Renal pelvis (tissue), 12 donors: ENCODE results near the gene GNB2. TPM values are rescaled to one million over a fixed set of nuclear protein-coding genes. Genes with fewer than 3 reads are reported as not detected.

Source experiments
- DNase-seq: peaks from one replicate; pipeline ENCODE4 v3.0.0-alpha.2; 2013
- long read RNA-seq, 16 experiments: transcript quantifications; one replicate each; lab custom pipeline, GENCODE V29; 2026
- polyA plus RNA-seq, 3 donors: library from polyadenylated mRNA; unstranded; fragments of 120-200 nt; gene quantifications; one replicate each; pipeline ENCODE4 v1.2.1, GENCODE V29; 2013; ENCODE audit not compliant: insufficient read length in 3 of 3

Gene GNB2
- 100 to 1,000 TPM; 195 to 236 (median 231) TPM for polyA plus RNA-seq
- long read RNA-seq, donor 1, transcript GNB2-202 (9 exons, 1,524 nt): minor isoform, 11 of 79 reads
- long read RNA-seq, donor 1, transcript GNB2-201 (10 exons, 1,878 nt): major isoform, 68 of 79 reads
- long read RNA-seq, donor 1, partial matches to known transcripts: 0 of 79 reads
- long read RNA-seq, donor 1, other reads (novel, unspliced or antisense): 0 of 79 reads
- long read RNA-seq, donor 2, transcript GNB2-201 (10 exons, 1,878 nt): major isoform, 116 of 130 reads
- long read RNA-seq, donor 2, transcript GNB2-202 (9 exons, 1,524 nt): minor isoform, 7 of 130 reads
- long read RNA-seq, donor 2, partial matches to known transcripts: 6 of 130 reads
- long read RNA-seq, donor 2, other reads (novel, unspliced or antisense): 0 of 130 reads
- long read RNA-seq, donor 3, transcript GNB2-201 (10 exons, 1,878 nt): major isoform, 87 of 116 reads
- long read RNA-seq, donor 3, transcript GNB2-202 (9 exons, 1,524 nt): minor isoform, 6 of 116 reads
- long read RNA-seq, donor 3, partial matches to known transcripts: 23 of 116 reads
- long read RNA-seq, donor 3, other reads (novel, unspliced or antisense): 0 of 116 reads
- long read RNA-seq, donor 4, transcript GNB2-202 (9 exons, 1,524 nt): minor isoform, 18 of 109 reads
- long read RNA-seq, donor 4, transcript GNB2-201 (10 exons, 1,878 nt): major isoform, 88 of 109 reads
- long read RNA-seq, donor 4, partial matches to known transcripts: 0 of 109 reads
- long read RNA-seq, donor 4, other reads (novel, unspliced or antisense): 0 of 109 reads
- long read RNA-seq, donor 5, transcript GNB2-201 (10 exons, 1,878 nt): major isoform, 53 of 56 reads
- long read RNA-seq, donor 5, partial matches to known transcripts: 0 of 56 reads
- long read RNA-seq, donor 5, other reads (novel, unspliced or antisense): 0 of 56 reads
- long read RNA-seq, donor 6, transcript GNB2-202 (9 exons, 1,524 nt): minor isoform, 8 of 83 reads
- long read RNA-seq, donor 6, transcript GNB2-201 (10 exons, 1,878 nt): major isoform, 57 of 83 reads
- long read RNA-seq, donor 6, partial matches to known transcripts: 18 of 83 reads
- long read RNA-seq, donor 6, other reads (novel, unspliced or antisense): 0 of 83 reads
- long read RNA-seq, donor 7, transcript GNB2-201 (10 exons, 1,878 nt): major isoform, 138 of 156 reads
- long read RNA-seq, donor 7, transcript GNB2-202 (9 exons, 1,524 nt): minor isoform, 10 of 156 reads
- long read RNA-seq, donor 7, partial matches to known transcripts: 0 of 156 reads
- long read RNA-seq, donor 7, other reads (novel, unspliced or antisense): 5 of 156 reads
- long read RNA-seq, donor 8, transcript GNB2-201 (10 exons, 1,878 nt): major isoform, 47 of 50 reads
- long read RNA-seq, donor 8, partial matches to known transcripts: 0 of 50 reads
- long read RNA-seq, donor 8, other reads (novel, unspliced or antisense): 0 of 50 reads
- long read RNA-seq, donor 9, transcript GNB2-202 (9 exons, 1,524 nt): minor isoform, 12 of 157 reads
- long read RNA-seq, donor 9, transcript GNB2-201 (10 exons, 1,878 nt): major isoform, 134 of 157 reads
- long read RNA-seq, donor 9, partial matches to known transcripts: 11 of 157 reads
- long read RNA-seq, donor 9, other reads (novel, unspliced or antisense): 0 of 157 reads
- long read RNA-seq, donor 10, transcript GNB2-202 (9 exons, 1,524 nt): minor isoform, 5 of 73 reads
- long read RNA-seq, donor 10, transcript GNB2-201 (10 exons, 1,878 nt): major isoform, 60 of 73 reads
- long read RNA-seq, donor 10, partial matches to known transcripts: 7 of 73 reads
- long read RNA-seq, donor 10, other reads (novel, unspliced or antisense): 0 of 73 reads
- long read RNA-seq, donor 11, transcript GNB2-202 (9 exons, 1,524 nt): minor isoform, 11 of 91 reads
- long read RNA-seq, donor 11, transcript GNB2-201 (10 exons, 1,878 nt): major isoform, 70 of 91 reads
- long read RNA-seq, donor 11, partial matches to known transcripts: 8 of 91 reads
- long read RNA-seq, donor 11, other reads (novel, unspliced or antisense): 0 of 91 reads
- long read RNA-seq, donor 12, transcript GNB2-202 (9 exons, 1,524 nt): minor isoform, 6 of 117 reads
- long read RNA-seq, donor 12, transcript GNB2-201 (10 exons, 1,878 nt): major isoform, 110 of 117 reads
- long read RNA-seq, donor 12, partial matches to known transcripts: 0 of 117 reads
- long read RNA-seq, donor 12, other reads (novel, unspliced or antisense): 0 of 117 reads
- long read RNA-seq, donor 13, transcript GNB2-201 (10 exons, 1,878 nt): major isoform, 31 of 34 reads
- long read RNA-seq, donor 13, partial matches to known transcripts: 0 of 34 reads
- long read RNA-seq, donor 13, other reads (novel, unspliced or antisense): 0 of 34 reads
- long read RNA-seq, donor 14, transcript GNB2-202 (9 exons, 1,524 nt): minor isoform, 18 of 215 reads
- long read RNA-seq, donor 14, transcript GNB2-201 (10 exons, 1,878 nt): major isoform, 158 of 215 reads
- long read RNA-seq, donor 14, partial matches to known transcripts: 30 of 215 reads
- long read RNA-seq, donor 14, other reads (novel, unspliced or antisense): 7 of 215 reads
- long read RNA-seq, donor 15, transcript GNB2-201 (10 exons, 1,878 nt): major isoform, 85 of 116 reads
- long read RNA-seq, donor 15, transcript GNB2-202 (9 exons, 1,524 nt): minor isoform, 18 of 116 reads
- long read RNA-seq, donor 15, partial matches to known transcripts: 11 of 116 reads
- long read RNA-seq, donor 15, other reads (novel, unspliced or antisense): 0 of 116 reads
- long read RNA-seq, donor 16, transcript GNB2-201 (10 exons, 1,878 nt): major isoform, 110 of 126 reads
- long read RNA-seq, donor 16, transcript GNB2-202 (9 exons, 1,524 nt): minor isoform, 8 of 126 reads
- long read RNA-seq, donor 16, partial matches to known transcripts: 7 of 126 reads
- long read RNA-seq, donor 16, other reads (novel, unspliced or antisense): 0 of 126 reads

DNA sequence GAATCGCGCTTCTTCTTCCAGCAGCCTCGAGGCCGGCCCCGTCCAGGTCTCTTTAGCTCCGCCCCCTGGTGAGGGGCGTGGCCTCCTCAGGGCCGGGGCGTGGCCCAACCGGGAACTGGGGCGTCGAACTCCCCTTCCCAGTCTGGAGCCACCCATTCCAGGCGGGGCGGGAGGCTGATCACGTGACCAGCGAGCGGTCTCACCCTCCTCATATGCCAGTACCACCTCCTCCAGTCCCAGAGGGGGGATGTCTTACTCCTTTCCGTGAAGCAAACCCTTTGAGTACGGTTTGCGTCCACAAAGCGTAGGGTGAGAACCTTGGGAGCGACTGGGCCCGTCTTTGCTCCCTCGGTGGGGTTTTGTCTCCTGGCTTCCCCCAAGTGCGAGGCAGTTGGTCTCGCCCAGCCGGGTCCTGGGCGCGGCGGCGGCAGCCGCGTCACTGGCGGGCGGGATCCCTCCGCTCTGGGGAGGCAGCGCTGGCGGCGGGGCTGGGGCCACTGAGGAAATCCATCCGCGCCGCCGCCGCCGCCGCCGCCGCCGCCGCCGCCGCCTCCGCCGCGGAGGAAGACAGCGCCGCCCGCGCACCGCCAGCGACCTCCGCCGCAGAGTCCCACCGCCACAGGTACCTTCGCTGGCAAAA lies at the start of gene GNB2:
GNB2 (plus strand) TSS at position 439 of the 640 bp plus-strand sequence. CDS start 2,526 bp downstream, outside the sequence.
- peak; percentile 98 for DNase-seq

DNA sequence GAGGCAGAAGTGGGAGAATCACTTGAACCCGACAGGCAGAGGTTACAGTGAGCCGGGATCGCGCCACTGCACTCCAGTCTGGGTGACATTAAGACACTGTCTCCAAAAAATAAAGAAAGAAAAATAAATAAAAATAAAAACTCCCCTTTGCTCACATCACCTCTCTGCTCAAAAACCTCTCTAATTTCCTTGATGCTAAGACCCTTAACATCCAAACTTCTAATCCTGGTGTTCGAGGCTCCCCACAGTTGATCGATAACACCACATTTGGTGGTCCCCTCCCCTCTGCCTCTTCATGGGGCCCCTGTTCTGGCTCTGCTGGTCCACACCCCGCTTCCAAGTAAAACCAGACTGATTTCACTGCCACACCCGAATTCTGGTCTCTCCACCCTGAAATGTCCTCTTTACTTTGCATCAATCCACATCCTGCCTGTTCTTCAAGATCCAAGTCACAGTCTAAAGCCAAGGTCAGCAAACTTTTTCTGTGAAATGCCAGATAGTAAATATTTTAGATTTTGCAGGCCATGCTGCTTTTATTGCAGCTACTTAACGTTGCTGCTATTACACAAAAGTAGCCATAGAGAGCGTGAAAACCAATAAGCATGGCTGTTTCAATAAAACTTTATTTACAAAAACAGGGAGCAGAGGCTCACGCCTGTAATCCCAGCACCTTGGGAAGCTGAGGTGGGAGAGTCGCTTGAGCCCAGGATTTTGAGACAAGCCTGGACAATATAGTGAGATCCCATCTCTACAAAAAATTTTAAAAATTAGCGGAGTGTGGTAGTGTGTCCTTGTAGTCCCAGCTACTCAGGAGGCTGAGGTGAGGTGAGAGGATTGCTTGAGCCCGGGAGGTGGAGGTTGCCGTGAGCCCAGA lies 49.4 kb upstream of the GNB2 start:
- no peak for DNase-seq

DNA sequence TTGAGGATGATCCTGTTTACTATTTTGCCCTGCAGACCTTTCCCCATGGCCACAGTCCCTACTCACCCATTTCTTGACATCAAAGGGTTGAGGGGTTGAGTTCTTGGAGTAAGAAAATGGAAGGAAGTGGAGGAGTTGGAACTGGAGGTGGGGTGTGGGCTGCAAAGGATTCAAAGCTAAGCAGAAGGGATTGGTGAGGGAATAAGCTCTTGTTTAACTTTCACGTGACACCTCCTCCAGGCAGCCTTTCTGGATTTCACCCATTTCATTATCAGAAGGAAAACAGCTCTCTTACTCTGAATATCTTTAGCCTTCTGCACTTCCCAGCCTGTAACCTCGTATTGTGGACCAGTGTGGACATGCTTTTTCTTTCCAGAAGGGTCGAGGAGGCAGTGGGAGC lies 47.5 kb upstream of the GNB2 start:
- DNase-seq: no peak

DNA sequence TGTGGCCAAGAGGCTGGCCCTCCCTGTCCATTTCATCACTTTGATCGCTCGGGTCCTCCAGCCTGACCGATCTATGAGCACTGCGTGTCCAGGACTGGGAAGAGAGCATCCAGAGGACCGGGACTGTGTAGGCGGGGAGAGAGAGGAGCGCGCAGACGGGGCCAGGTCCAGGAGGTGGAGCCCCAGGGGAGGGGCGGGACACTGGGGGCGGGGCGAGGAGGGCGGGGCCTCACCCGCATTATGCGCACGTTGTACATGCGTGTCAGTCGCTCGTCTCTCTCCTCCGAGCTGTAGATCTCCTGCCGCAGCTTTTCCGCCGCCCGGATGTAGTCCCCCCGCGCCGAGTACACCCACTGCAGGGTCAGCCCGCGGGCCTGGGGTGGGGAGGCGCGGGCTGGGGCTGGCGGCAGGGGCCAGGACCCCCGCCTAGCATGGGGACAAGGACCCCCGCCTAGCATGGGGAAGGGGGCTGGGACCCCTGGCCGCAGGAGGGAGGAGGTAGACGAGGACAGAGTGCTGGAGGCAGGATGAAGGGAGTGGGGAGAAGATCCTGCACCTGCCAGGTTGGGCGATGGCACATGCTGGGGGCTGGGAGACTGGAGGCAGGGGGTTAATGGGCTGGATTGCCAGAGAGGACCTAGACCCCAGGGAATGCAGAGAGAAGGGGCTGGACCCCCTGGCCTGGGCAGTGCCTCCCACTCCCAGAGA lies 46.9 kb upstream of the GNB2 start:
- no peak for DNase-seq

DNA sequence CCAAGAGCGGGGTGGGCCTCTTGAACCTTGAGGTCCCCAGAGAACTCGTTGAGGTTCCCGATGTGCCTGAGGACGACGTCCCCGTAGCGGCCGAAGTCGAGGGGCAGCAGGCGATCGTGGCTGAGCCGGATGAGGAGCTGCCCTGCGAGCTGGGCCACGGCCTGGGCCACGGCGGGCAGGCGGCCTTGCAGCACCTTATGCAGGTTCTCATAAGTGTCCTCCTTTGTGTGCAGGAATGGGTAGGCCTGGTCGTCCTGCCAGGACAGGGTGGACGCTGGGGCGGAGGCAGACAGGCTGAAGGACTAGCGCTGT lies 46.3 kb upstream of the GNB2 start:
- no peak for DNase-seq

DNA sequence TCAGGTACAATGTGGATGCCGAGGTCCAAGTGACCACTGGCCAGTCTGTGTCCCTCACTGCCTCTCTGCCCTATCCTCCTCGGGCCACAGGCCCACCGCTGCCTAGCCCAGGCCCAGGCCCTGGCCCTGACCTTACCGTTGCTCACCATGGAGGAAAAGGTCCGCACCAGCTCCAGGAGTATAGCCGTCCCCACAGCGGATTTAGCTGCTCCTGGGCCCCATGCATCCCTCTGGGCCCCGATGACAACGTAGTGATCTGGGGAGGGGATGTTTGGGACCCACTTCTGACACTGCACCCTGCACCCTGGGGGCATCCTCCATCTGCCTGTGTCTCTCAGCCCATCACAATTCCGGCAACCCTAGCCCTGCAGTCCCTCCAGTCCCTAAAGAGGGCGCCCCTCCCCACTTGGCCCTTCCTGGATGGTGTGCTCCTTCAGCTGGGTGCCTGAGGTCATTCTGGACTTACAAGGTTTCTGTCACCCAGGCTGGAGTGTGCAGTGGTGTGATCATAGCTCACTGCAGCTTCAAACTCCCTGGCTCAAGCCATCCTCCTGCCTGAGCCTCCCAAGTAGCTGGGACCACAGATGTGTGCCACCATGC lies 44.3 kb upstream of the GNB2 start:
- DNase-seq: no peak

DNA sequence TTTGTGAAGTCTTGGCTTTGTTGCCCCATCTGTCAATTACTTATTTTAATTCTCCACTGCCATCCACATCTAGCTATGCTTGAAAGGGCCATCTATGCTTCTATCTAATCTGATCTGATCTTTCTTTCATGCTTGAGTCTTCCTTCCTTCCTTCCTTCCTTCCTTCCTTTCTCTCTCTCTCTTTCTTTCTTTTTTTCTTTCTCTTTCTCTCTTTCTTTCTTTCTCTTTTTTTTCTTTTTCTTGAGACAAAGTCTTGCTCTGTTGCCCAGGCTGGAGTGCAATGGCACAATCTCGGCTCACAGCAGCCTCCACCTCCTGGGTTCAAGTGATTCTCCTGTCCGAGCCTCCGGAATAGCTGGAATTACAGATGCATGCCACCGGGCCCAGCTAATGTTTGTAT lies 43.5 kb upstream of the GNB2 start:
- DNase-seq: no peak

DNA sequence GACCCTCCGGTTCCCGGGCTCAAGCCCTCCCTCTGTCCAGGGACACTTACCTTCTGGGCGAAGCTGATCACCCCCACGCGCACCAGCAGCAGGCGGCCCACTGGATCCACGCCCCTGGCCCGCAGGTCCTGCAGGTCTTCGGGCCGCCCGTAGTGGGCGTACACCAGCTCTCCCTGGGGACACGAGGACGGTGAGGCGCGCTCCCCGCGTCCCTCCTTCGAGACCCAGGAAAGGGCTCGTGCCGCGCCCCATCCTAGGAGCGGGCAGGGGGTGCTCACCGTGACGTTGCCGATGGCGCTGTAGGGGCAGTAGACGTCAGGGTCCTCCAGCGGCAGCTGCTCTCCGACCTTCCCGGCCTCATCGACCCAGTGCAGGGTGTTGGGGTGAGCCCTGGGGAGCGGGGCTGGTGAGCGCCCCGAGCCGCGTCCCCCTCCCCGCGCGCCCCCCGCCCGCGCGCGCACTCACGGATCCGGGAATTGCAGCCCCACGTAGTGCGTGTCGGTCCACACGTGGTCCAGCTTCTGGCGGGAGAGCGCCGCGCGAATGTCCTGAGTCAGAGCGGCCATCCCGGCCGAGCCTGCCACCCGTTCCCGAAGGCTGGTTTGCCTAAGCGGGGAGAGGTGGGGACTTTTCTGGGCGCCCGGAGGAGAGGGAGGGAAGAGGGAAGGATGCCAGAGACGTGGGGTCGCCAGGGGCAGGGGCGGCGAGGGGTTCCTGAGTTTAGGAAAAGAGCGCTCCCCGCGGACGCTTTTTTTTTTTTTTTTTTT lies 40.4 kb upstream of the GNB2 start:
- DNase-seq: peak; percentile 42

DNA sequence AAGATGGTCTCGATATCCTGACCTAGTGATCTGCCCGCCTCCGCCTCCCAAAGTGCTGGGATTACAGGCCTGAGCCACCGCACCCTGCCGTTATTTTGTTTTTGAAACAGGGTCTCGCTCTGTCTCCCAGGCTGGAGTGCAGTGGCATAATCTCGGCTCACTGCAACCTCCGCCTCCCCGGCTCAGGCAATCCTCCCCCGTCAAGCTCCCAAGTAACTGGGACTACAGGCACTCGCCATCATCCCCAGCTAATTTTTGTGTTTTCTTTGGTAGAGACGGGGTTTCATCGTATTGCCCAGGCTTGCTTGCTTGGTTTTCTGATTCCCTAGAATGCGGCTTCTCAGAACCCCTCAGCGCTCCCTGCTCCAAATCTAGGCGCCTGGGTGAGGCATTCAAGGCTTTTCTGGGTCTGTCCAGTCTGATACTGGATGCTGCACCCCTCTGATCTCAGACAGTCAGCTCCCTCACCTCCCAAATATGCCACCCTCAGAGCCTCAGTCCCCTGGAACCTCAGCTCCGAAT lies 33.5 kb upstream of the GNB2 start:
- DNase-seq: no peak

DNA sequence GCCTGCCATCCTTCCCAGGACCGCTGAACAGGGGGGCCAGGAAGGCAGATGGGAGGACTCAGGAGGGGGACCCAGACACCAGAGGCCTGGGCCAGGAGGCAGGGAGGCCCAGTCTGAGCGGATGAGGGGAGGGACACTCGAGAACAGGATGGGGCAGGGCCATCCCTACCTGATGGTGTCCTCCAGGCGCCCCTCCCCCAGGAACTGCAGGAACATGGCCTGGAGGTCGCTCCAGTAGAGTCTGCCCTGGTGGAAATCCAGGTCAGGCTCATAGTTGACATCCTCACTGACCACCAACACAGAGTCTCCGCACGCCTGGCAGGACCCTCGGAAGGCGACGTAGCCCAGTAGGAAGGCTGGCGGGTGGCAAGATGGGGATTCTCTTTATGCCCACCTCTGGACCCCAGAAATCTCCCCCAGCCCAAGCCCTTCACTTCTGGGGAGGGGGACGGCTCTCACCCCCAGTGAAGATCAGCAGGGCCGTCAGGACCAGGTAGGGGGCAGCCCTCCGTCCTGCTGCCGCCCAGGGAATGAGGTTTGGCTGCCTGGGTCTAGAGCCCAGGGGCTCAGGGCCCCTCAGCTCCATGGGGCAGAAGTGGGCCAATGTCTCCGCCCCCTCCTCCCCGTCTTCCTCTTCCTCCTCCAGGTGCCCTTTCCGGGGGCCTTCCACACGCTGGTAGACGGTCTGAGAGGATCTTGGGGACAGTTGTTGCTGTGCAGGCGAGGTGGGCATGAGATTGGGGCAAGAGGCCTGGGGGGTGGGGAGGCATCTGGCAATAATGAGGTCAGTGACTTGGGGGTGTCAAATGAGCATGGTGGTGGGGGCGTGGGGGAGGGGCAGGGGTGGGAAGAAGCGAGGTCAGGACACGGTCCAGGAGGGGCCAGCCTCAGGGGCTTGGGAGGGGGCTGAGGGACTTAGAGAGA lies 32.8 kb upstream of the GNB2 start:
- no peak for DNase-seq

DNA sequence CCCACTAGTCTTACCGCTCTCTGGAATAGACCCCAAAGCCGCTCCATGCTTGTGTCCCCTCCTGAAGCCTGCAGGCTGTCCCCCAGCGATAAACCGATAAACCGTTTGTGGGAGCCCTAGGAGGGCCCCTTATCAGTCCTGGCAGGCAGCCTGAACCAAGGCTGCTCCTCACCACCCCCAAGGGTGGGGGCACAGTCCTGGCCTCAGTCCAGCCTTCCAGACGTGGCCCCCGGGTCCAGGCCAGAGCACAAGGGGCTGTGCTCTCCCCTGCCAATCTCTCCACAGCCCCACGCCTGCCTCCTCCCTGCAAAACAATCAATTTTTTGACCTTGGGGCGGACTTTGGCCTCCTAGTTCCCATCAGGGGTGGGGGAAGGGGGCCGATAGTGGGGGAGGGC lies 32.1 kb upstream of the GNB2 start, which contains the start of gene TFR2:
TFR2 (minus strand) TSS at position 90 of the 397 bp plus-strand sequence; CDS start at position 47, 43 bp downstream.
- DNase-seq: no peak

DNA sequence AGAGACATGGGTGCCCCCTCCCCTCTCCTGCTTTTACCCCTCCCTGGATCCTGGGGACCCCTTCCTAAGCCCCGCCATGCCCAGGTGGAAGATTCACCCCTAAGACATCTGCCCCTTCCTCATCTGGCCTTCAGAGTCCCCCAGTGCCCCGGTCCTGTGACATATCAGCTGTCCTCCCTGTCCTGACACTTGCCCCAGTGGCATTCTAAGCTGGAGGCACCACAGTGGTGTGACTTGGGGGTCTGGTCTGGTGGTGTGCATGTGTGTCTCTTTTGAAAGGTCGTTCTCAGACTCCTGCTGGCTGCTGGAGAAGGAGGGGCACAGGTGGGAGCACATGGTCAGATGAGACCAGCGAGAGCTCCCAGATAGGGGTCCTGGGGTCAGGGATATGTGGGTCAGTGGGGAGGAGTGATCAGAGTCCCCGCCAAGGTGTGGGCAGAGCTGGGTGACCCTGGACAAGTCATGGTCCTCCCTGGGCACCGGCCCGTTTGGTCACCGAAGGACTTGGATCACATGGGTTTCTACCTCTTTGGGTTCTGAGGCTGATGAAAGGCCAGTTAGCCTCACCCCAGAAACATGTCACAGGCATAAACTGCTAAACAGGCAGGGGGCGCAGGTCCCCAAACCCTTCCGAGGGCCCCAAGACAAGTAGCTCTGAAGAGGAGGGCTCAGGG lies 31.5 kb upstream of the GNB2 start:
- DNase-seq: no peak

DNA sequence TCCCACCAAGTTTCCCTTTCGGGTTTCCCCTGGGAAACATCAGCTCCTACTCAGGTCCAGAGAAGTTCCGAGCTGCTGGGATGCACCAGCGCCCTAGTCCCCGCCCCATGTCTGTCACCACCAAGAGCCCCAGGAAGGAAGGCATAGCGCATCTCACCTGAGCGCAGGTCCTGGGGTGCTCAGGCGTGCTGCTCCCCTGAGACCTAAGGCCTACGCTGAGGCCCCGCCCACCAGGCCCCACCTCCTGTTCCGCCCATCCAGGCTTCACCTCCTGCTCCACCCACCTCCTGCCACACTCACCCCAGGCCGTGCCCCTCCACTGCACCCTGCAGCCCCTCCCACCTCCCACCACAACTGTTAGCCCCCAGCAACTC lies 31.0 kb upstream of the GNB2 start:
- DNase-seq: no peak
